HCT116 (cell line): ENCODE data around the gene ARID5B. TPM values are rescaled to one million over a fixed set of nuclear protein-coding genes. Genes with fewer than 3 reads are reported as not detected.

Experiments used
- ATAC-seq: fragments of 200-7000 bp; cut with Tn5 transposase; 2 replicates; pipeline ENCODE4 v1.9.1; 2020; ENCODE audit warnings: mild to moderate bottlenecking, moderate library complexity
- BruUV-seq: library from RNA; stranded (reverse); fragments of 400-500 nt; replicated peaks from 2 replicates; lab custom pipeline; 2021; lab: Mats Ljungman, UMichigan
- CTCF ChIA-PET: fragments of 300-600 bp; sonication (Branson Sonifier 250); formaldehyde crosslinking; loops from one replicate; lab custom pipeline; 2021; ENCODE audit warnings: antibody characterized with exemption; lab: Charles Lee
- POLR2A ChIA-PET: fragments of 300-600, 350-600 bp; sonication (Branson Sonifier 250); formaldehyde crosslinking; loops from one replicate; lab custom pipeline; 2021; ENCODE audit warnings: antibody characterized with exemption; lab: Charles Lee
- RAD21 ChIA-PET, 2 experiments: fragments of 300-600 bp; sonication (Branson Sonifier 250); formaldehyde crosslinking; loops; one replicate each; lab custom pipeline; 2023; ENCODE audit warnings: low total read pairs in 2 of 2; ENCODE audit not compliant: uncharacterized antibody in 2 of 2, unreplicated experiment in 2 of 2, low non-redundant PET in 1 of 2; lab: Charles Lee
- DNase-seq: peaks from one replicate; pipeline ENCODE4 v3.0.0-alpha.2; 2010; ENCODE audit warnings: low read depth, low spot score
- H2AFZ ChIP-seq: fragments of 200-600 bp; shearing (Covaris generic), sonication (generic); 2 replicates; pipeline ENCODE4 v1.6.1; 2017; ENCODE audit warnings: low read depth, mixed run types, mixed read lengths, antibody characterized with exemption, low read length; ENCODE audit not compliant: poor library complexity, severe bottlenecking
- H3K27ac ChIP-seq: 2 replicates; pipeline ENCODE4 v1.5.1; 2012; ENCODE audit warnings: low read depth, low read length
- H3K27me3 ChIP-seq: fragments of 200-600 bp; sonication (generic); 2 replicates; pipeline ENCODE4 v1.6.1; 2016; ENCODE audit warnings: mixed run types, low read length, mixed read lengths; ENCODE audit not compliant: insufficient read depth
- H3K36me3 ChIP-seq, 2 experiments: fragments of 200-500 bp in 1 of 2; fragments of 200-600 bp in 1 of 2; sonication (Bioruptor generic) in 1 of 2; sonication (generic) in 1 of 2; 2 replicates each; pipeline versions ENCODE4 v1.5.1 to v1.6.1; 2014 to 2016; ENCODE audit warnings: low read length in 2 of 2, inconsistent platforms in 1 of 2, mixed read lengths in 1 of 2, mixed run types in 1 of 2; ENCODE audit not compliant: insufficient read depth in 2 of 2, control insufficient read depth in 1 of 2
- H3K4me1 ChIP-seq, 2 experiments: fragments of 200-600 bp in 1 of 2; sonication (generic) in 1 of 2; 2 replicates each; pipeline versions ENCODE4 v1.5.1 to v1.6.1; 2012 to 2017; ENCODE audit warnings: low read length in 2 of 2, inconsistent platforms in 1 of 2, mild to moderate bottlenecking in 1 of 2, mixed read lengths in 1 of 2, mixed run types in 1 of 2, moderate library complexity in 1 of 2; ENCODE audit not compliant: insufficient read depth in 2 of 2, control insufficient read depth in 1 of 2
- H3K4me2 ChIP-seq: fragments of 200-600 bp; sonication (generic); 2 replicates; pipeline ENCODE4 v1.6.1; 2017; ENCODE audit warnings: mixed run types, low read length, mixed read lengths
- H3K4me3 ChIP-seq, 2 experiments: fragments of 200-600 bp in 1 of 2; sonication (generic) in 1 of 2; replicated peaks in 1 of 2; 2 replicates each; pipeline ENCODE4 v1.5.1; 2011 to 2016; ENCODE audit warnings: low read length in 2 of 2, control low read depth in 1 of 2, low read depth in 1 of 2, mild to moderate bottlenecking in 1 of 2, mixed read lengths in 1 of 2, mixed run types in 1 of 2
- H3K79me2 ChIP-seq: fragments of 200-600 bp; sonication (generic); 2 replicates; pipeline ENCODE4 v1.6.1; 2017; ENCODE audit warnings: mild to moderate bottlenecking, mixed run types, low read length, moderate library complexity, mixed read lengths; ENCODE audit not compliant: insufficient read depth
- H3K9ac ChIP-seq: fragments of 200-600 bp; sonication (generic); 2 replicates; pipeline ENCODE4 v1.6.1; 2016; ENCODE audit warnings: low read length, mixed read lengths
- H3K9me2 ChIP-seq: fragments of 200-600 bp; sonication (generic), shearing (Covaris generic); 2 replicates; pipeline ENCODE4 v1.6.1; 2017; ENCODE audit warnings: mixed run types, mild to moderate bottlenecking, moderate library complexity; ENCODE audit not compliant: insufficient read depth
- H3K9me3 ChIP-seq, 2 experiments: fragments of 200-500 bp in 1 of 2; fragments of 200-600 bp in 1 of 2; sonication (Bioruptor generic) in 1 of 2; sonication (generic) in 1 of 2; 2 replicates each; pipeline ENCODE4 v1.6.1; 2014 to 2017; ENCODE audit warnings: low read length in 2 of 2, mixed read lengths in 2 of 2, inconsistent platforms in 1 of 2, low read depth in 1 of 2, mild to moderate bottlenecking in 1 of 2, mixed run types in 1 of 2, moderate library complexity in 1 of 2; ENCODE audit not compliant: control insufficient read depth in 1 of 2, insufficient read depth in 1 of 2
- H4K20me1 ChIP-seq: fragments of 200-600 bp; sonication (generic), shearing (Covaris generic); 2 replicates; pipeline ENCODE4 v1.6.1; 2017; ENCODE audit warnings: mixed run types, mild to moderate bottlenecking, moderate library complexity; ENCODE audit not compliant: insufficient read depth
- CBX3 ChIP-seq: IDR thresholded peaks from 2 replicates; pipeline ENCODE4 v1.6.1; 2012; ENCODE audit warnings: low read depth
- CEBPB ChIP-seq: IDR thresholded peaks from 2 replicates; pipeline ENCODE4 v1.6.1; 2012; ENCODE audit warnings: low read depth
- EZH2phosphoT487 ChIP-seq: fragments of 200-600 bp; IDR thresholded peaks from 2 replicates; pipeline ENCODE4 v1.6.1; 2018; ENCODE audit warnings: antibody characterized with exemption, borderline replicate concordance
- POLR2A ChIP-seq: IDR thresholded peaks from 2 replicates; pipeline ENCODE4 v1.7.0; 2011; ENCODE audit warnings: borderline replicate concordance; ENCODE audit not compliant: insufficient read depth, insufficient read length; ENCODE audit errors: extremely low read depth
- POLR2AphosphoS5 ChIP-seq: IDR thresholded peaks from 2 replicates; pipeline ENCODE4 v1.6.1; 2011; ENCODE audit warnings: mild to moderate bottlenecking, low read depth, low read length, moderate library complexity
- intact Hi-C: fragments of 100-400 bp; cut with micrococcal nuclease; formaldehyde crosslinking; loops from 2 replicates; pipeline ENCODE4 v1.10.0; 2022
- total RNA-seq: library from RNA; stranded (reverse); gene quantifications from one replicate; pipeline ENCODE4 v1.2.1, GENCODE V29; 2021; ENCODE audit not compliant: unreplicated experiment
- TF ChIP-seq, protein P1 (sequence below): IDR thresholded peaks from 2 replicates; pipeline ENCODE4 v1.6.1; 2012
- TF ChIP-seq, protein P2 (sequence below): IDR thresholded peaks from 2 replicates; pipeline ENCODE4 v1.6.1; 2012; ENCODE audit warnings: low read depth
- TF ChIP-seq, protein P3 (sequence below): IDR thresholded peaks from 2 replicates; pipeline ENCODE4 v1.6.1; 2011; ENCODE audit warnings: mild to moderate bottlenecking, low read length, moderate library complexity; ENCODE audit not compliant: insufficient replicate concordance; ENCODE audit errors: extremely low read depth

The ARID5B gene
- total RNA-seq, 1 experiment from 2014 or later: 4.7 TPM

DNA sequence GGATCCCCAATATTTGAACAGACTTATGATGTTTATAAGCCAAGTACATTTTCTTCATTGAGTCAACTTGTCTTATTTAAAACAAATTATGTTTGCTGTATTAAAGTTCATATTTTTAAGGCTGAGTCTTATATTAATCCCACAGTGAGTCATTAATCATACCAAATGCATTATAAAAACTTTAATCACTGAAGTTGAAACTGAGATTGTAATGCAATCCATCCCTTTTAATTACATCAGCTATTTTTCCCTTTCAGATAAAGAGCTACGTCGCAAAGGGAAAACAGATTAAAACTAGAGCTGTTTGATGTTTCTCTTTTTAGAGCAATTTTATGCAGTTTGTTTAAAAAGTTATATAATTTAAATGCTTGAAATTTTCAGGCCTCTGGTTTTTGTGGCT is 183.0 kb downstream of the ARID5B start:
- CTCF ChIA-PET: no interaction called here
- no peak overlapping the region for H3K4me2 ChIP-seq

More for the DNA sequence above, 183.0 kb downstream of the ARID5B start:
- H3K4me3 ChIP-seq: no peak overlapping the region
- no peaks in the 10 kb centered on the region for H3K9me2 ChIP-seq
- intact Hi-C loops: no loop called here
- H3K36me3 ChIP-seq: peaks cover 0 to 7% of the 10 kb centered on the region in 2 experiments; a peak in 2 of 4 replicates
- H3K27me3 ChIP-seq: no peaks in the 10 kb centered on the region
- ATAC-seq: no peak
- H3K79me2 ChIP-seq: no peaks in the 10 kb centered on the region
- TF ChIP-seq POLR2AphosphoS5: no peak
- TF ChIP-seq EZH2phosphoT487: no peak
- TF ChIP-seq CBX3: no peak
- TF ChIP-seq, protein P1, sequence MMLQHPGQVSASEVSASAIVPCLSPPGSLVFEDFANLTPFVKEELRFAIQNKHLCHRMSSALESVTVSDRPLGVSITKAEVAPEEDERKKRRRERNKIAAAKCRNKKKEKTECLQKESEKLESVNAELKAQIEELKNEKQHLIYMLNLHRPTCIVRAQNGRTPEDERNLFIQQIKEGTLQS: no peak
- TF ChIP-seq, protein P2, sequence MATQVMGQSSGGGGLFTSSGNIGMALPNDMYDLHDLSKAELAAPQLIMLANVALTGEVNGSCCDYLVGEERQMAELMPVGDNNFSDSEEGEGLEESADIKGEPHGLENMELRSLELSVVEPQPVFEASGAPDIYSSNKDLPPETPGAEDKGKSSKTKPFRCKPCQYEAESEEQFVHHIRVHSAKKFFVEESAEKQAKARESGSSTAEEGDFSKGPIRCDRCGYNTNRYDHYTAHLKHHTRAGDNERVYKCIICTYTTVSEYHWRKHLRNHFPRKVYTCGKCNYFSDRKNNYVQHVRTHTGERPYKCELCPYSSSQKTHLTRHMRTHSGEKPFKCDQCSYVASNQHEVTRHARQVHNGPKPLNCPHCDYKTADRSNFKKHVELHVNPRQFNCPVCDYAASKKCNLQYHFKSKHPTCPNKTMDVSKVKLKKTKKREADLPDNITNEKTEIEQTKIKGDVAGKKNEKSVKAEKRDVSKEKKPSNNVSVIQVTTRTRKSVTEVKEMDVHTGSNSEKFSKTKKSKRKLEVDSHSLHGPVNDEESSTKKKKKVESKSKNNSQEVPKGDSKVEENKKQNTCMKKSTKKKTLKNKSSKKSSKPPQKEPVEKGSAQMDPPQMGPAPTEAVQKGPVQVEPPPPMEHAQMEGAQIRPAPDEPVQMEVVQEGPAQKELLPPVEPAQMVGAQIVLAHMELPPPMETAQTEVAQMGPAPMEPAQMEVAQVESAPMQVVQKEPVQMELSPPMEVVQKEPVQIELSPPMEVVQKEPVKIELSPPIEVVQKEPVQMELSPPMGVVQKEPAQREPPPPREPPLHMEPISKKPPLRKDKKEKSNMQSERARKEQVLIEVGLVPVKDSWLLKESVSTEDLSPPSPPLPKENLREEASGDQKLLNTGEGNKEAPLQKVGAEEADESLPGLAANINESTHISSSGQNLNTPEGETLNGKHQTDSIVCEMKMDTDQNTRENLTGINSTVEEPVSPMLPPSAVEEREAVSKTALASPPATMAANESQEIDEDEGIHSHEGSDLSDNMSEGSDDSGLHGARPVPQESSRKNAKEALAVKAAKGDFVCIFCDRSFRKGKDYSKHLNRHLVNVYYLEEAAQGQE: no peak
- TF ChIP-seq, protein P3, sequence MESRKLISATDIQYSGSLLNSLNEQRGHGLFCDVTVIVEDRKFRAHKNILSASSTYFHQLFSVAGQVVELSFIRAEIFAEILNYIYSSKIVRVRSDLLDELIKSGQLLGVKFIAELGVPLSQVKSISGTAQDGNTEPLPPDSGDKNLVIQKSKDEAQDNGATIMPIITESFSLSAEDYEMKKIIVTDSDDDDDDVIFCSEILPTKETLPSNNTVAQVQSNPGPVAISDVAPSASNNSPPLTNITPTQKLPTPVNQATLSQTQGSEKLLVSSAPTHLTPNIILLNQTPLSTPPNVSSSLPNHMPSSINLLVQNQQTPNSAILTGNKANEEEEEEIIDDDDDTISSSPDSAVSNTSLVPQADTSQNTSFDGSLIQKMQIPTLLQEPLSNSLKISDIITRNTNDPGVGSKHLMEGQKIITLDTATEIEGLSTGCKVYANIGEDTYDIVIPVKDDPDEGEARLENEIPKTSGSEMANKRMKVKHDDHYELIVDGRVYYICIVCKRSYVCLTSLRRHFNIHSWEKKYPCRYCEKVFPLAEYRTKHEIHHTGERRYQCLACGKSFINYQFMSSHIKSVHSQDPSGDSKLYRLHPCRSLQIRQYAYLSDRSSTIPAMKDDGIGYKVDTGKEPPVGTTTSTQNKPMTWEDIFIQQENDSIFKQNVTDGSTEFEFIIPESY: no peak
- TF ChIP-seq CEBPB: no peak
- no peak for TF ChIP-seq POLR2A
- H3K9ac ChIP-seq: no peak overlapping the region
- POLR2A ChIA-PET: no interaction called here
- no TSS peak for BruUV-seq
- H3K4me1 ChIP-seq: no peaks in the 10 kb centered on the region
- H4K20me1 ChIP-seq: no peaks in the 10 kb centered on the region
- no peak overlapping the region for H3K27ac ChIP-seq
- H3K9me3 ChIP-seq: no peaks in the 10 kb centered on the region
- DNase-seq: no peak
- RAD21 ChIA-PET: no interaction called here
- no peak overlapping the region for H2AFZ ChIP-seq
